Gastroesophageal sphincter (tissue), 3 donors: ENCODE data around the gene PKDCC.

ENCODE experiments used
- EP300 ChIP-seq: sonication (generic); formaldehyde crosslinking; IDR thresholded peaks from one replicate; pipeline ENCODE4 v1.6.1; 2017; ENCODE audit warnings: antibody characterized with exemption, mild to moderate bottlenecking
- POLR2A ChIP-seq, 2 donors: fragments of 450-650 bp; IDR thresholded peaks; one replicate each; pipeline ENCODE4 v1.6.1; 2017; ENCODE audit warnings: antibody characterized with exemption in 2 of 2, mild to moderate bottlenecking in 2 of 2, moderate library complexity in 1 of 2
- POLR2AphosphoS5 ChIP-seq: sonication (generic); formaldehyde crosslinking; IDR thresholded peaks from one replicate; pipeline ENCODE4 v1.6.1; 2017; ENCODE audit warnings: antibody characterized with exemption
- TF ChIP-seq, protein P1 (sequence below), 4 experiments: fragments of 200-600 bp in 2 of 4; fragments of 450-650 bp in 2 of 4; sonication (generic) in 1 of 4; IDR thresholded peaks; one replicate each; pipeline ENCODE4 v1.5.1; 2017 to 2019; ENCODE audit warnings: antibody characterized with exemption in 4 of 4, mild to moderate bottlenecking in 2 of 4, moderate library complexity in 2 of 4

DNA sequence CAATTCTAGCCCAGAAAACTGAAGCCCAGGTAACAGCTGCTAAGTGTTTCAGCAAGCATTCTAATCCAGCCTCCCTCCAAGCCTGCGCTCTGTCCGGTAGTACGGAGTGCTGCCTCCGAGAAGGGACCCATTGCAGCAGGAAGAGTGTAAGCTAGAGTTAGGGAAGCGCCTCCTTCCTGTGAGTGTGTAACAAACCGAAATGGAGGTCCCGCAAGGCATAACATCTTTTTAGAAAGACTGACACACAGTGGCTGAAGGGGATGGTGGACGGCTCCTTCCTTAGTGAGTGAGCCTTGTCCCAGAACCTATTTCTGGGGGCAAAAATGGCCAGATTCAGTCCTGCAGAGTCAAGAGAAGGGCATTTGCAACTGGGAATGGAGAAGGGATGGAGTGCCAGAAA lies 12.2 kb downstream of the PKDCC start:
- no peak for TF ChIP-seq POLR2AphosphoS5
- TF ChIP-seq, protein P1, sequence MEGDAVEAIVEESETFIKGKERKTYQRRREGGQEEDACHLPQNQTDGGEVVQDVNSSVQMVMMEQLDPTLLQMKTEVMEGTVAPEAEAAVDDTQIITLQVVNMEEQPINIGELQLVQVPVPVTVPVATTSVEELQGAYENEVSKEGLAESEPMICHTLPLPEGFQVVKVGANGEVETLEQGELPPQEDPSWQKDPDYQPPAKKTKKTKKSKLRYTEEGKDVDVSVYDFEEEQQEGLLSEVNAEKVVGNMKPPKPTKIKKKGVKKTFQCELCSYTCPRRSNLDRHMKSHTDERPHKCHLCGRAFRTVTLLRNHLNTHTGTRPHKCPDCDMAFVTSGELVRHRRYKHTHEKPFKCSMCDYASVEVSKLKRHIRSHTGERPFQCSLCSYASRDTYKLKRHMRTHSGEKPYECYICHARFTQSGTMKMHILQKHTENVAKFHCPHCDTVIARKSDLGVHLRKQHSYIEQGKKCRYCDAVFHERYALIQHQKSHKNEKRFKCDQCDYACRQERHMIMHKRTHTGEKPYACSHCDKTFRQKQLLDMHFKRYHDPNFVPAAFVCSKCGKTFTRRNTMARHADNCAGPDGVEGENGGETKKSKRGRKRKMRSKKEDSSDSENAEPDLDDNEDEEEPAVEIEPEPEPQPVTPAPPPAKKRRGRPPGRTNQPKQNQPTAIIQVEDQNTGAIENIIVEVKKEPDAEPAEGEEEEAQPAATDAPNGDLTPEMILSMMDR (IDR thresholded peaks at IDR 0.05): no peak
- no peak for TF ChIP-seq POLR2A (IDR thresholded peaks at IDR 0.05)
- no peak for TF ChIP-seq EP300
